Prostate gland (tissue), 2 donors: ENCODE data around the gene ABCA6.

Experiments
- CTCF ChIP-seq, 4 experiments: fragments of 200-600 bp in 2 of 4; fragments of 450-650 bp in 2 of 4; sonication (generic) in 2 of 4; IDR thresholded peaks; 1 replicate in 3 of 4; 2 replicates in 1 of 4; pipeline ENCODE4 v1.5.1; 2016 to 2019; ENCODE audit warnings: antibody characterized with exemption in 4 of 4, mild to moderate bottlenecking in 2 of 4, moderate library complexity in 2 of 4
- POLR2AphosphoS5 ChIP-seq: sonication (generic); formaldehyde crosslinking; IDR thresholded peaks from one replicate; pipeline ENCODE4 v1.6.1; 2017; ENCODE audit warnings: antibody characterized with exemption

- no peak for TF ChIP-seq CTCF (IDR thresholded peaks at IDR 0.05)
- no peak for TF ChIP-seq POLR2AphosphoS5
Measured at GRCh38 chr17:69057280-69057679, 84.4 kb downstream of the ABCA6 start.
